Activated T-helper 1 cell treated with anti-CD3 and anti-CD28 coated beads, Interleukin-2, amount 50 U/mL, for 16 hours (primary cell): ENCODE results near the gene UQCC2.

Source experiments
- DNase-seq, 2 donors: peaks; one replicate each; pipeline ENCODE4 v3.0.0-alpha.2; 2020; ENCODE audit warnings: low read depth in 1 of 2, low spot score in 1 of 2

The UQCC2 gene

GRCh38 chr6:33708516-33709204 lies 2.8 kb downstream of the UQCC2 start:
- no peak for DNase-seq

- DNase-seq: no peak
Observed at GRCh38 chr6:33707771-33708170, 3.7 kb downstream of the UQCC2 start.

GRCh38 chr6:33705955-33706725 lies 5.4 kb downstream of the UQCC2 start:
- DNase-seq: no peak

DNA sequence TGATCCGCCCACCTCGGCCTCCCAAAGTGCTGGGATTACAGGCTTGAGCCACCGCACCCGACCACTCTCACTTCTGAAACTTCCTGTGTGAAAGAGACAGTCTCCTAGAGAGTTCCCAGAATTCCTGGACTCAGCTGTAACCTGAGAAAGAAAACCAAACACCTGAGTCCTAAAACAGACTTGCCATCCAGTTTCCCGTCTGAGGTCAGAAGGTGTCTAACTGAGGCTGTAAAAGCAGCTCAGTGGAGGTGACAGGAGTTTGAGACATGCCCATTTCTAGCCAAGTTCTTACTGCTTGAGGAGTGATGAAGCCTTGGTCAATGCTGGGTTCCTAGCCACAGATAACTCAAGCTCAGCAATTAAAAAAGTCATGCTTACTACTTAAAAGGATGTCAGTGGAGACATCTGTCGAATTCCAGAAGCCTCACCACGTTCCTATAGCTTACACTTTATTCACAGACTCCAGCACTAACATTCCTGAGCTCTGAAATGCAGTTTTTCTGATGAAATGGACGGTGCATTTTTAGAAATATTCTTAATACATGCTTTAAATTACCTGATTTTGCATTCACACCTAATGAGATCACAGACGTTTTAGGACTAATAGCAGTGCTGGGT lies 6.1 kb downstream of the UQCC2 start:
- no peak for DNase-seq

DNA sequence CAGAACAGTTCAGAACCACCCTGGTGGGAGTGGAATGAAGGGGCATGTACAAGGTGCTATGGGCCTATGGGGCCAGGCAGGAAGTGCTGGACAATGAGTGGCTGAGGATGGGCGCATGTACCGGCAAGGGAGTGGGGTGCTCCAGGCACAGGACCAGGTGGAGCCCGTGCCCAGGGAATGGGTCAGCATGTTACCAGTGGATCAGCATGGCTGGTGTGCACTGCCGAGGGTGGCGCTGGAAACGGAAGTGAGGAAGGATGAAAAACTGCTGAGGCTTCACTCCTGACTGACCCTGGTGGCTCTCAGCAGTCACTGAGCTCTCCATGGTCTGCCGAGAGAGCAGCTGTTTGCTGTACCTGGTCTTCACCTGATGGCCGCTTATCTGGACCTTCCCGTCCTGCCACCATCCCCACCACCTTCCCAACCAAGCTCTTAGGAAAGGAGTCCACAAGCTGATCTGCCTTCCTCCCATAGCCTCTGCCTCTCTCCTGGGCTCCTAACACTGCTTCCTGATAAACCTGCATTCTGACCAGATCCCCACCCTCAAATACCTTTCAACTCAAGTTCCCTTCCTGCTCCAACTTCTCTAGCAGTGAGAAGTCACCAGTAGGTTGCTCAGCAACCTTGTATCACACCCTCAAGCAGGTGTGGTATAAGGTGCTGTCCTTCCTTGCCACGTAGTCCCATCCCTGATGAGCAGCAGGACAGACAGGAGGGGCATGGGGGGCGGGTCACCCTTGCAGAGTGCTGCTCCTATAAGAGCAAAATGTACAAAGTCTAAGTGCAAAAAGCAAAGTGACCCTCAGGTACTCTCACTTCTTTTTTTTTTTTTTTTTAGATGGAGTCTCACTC lies 7.1 kb downstream of the UQCC2 start:
- no peak for DNase-seq

GRCh38 chr6:33702345-33702977 lies 9.0 kb downstream of the UQCC2 start:
- DNase-seq: no peak

GRCh38 chr6:33700391-33701050 lies 11.0 kb downstream of the UQCC2 start:
- peak; percentile 54 for DNase-seq

GRCh38 chr6:33699739-33700138 lies 11.8 kb downstream of the UQCC2 start:
- DNase-seq: no peak

DNA sequence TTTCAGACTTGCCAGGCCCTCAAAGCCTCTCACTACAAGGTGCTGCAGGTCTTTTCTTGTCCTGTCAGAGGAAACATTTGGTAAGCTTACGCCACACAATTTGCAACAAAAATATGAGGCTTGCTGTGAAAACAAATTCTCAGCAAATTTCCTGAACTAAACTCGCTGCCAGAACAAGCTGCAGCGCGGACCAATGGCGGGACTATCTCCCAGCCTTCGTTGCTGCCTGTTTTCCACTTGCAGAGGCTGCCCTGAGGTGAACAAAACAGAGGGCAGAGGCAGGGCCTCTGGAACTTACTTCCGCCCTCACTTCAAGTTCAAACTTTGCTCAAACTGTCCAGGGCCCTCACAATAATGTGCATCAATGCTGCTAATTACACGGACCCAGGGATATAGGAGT lies 12.4 kb downstream of the UQCC2 start:
- no peak for DNase-seq

- DNase-seq: no peak
Observed at GRCh38 chr6:33698494-33698893, 13.0 kb downstream of the UQCC2 start.

DNA sequence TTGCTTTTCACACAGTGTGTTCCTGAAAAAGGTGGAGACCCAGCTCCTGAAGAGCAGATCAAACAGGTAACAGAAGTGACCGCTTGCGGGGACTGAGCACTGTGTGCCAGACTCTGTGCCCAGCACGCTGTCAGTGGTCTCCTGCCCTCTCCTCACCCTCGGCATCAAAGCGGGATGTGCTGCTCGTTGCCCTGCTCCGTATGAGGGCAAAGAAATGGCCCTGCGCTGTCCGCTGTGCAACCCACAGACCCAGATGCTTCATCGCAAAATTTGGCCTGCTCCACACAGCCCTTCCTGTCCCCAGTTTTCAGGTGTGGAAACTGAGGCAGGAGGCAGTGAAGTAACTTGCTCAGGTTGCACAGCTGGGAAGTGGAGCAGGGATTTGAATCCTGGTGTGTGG lies 13.7 kb downstream of the UQCC2 start:
- no peak for DNase-seq

- DNase-seq: no peak
Observed at GRCh38 chr6:33696548-33697518, 14.7 kb downstream of the UQCC2 start.

DNA sequence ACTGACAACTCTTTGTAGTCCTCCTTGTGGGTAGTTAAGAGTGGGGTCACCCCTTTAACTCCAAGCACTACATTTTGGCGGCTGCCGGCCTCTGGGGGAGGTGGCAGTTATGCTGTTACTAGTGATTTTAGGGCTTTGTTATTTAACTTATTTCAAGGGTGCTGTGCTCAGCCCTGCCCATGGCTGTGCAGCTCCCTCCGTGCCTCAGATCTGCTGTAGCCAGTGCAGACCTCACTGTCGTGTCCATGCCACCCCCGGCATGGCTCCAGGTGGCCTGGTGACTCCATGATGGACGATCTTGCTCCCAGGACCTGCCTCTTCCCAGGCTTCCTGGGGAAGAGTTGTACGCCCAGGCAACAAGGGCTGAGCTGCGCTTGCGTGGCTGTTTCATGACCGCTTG lies 15.4 kb downstream of the UQCC2 start:
- no peak for DNase-seq

DNA sequence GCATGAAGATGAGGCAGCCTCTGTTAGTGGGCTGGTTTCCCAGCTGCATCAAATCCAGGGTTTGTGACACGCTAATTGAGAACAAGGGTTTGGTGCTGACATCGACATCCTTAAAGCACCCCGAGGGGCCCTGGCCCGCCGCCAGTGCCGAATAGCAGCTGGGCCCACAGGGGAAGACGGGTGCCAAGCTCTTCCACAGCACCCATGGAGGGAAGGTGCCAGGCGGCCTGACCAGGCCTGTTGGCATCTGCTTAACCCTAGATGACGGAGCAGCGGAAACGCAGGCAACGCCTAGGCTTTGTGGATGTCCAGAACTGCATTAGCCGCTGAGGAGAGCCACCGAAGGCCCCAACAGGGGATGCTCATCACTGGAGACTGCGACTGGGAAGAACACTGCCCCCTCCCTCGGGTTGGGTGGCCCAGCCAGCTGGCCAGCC lies 16.0 kb downstream of the UQCC2 start:
- no peak for DNase-seq

GRCh38 chr6:33694977-33695376 lies 16.5 kb downstream of the UQCC2 start:
- no peak for DNase-seq

DNA sequence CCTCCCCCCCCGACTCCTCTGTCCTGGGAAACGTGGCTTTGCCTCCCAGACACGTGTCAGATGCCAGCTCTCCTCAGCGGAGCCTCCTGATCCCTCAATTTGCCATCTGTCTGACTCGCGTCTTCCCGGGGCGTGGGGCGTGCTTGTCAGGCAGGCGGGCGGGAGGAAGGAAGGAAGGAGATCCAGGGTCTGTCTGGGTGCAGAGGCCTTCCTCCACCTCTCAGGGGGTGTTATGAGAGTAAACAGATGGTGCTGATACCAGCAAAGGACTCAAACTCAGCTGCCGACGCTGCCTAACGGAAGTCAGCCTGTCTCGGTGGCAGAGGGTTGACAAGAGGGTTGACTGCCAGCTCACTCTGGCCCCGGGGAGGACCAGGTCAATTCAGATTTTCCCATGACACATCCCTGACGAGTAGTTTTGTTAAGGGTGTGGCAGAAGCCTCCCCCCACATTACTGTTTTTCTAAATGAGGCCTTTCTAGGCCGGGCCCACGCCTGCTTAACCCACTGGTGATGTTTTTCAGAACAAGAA lies 17.0 kb downstream of the UQCC2 start:
- peak in 1 of 2 donors; percentile 60 for DNase-seq

DNA sequence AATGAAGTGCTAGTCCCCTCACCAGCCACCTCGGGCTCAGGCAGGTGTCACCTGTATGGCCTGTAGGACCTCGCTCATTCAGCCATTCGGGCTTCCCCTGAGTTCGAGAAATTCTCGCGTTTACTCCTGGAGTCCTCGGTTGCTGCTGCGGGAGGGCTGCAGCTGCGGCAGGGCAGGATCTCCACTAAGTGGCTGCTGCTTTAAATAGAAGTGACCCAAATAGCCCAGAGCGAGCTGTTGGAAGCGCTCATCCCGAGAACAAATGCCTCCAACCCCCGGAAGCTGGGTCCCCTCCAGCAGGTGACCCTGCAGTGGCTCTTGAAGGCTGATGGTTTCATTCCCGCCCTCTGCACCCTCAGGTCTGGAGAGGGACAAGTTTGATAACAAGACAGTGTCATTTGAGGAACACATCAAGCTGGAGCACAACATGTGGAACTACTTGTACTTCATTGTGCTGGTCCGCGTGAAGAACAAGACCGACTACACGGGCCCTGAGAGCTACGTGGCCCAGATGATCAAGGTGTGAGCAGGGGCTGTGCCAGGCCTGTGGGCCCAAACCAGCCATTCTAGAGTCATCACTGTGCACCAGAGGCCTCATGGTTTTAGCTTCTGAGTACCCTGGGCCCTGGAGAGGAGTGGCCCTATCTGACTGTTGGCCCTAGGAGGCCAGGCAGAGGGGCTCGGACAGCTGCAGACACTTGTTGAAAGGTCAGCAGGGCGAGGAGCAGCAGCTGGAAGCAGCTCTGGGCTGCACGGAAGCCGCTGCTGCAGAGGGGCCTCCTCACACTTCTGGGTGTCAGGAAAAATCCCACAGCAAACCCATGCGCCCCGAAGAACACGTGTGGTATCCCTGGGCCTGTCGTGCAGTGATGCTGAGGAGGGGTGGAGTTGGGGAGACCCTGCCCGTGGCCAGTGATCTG lies 18.1 kb downstream of the UQCC2 start:
- DNase-seq: no peak

GRCh38 chr6:33692760-33693158 lies 18.7 kb downstream of the UQCC2 start:
- DNase-seq: peak; percentile 38 to 41
